ENCODE measurements around the gene GRIK2. TPM values are rescaled to one million over a fixed set of nuclear protein-coding genes. Genes with fewer than 3 reads are reported as not detected.

The GRIK2 gene
- total and polyA plus RNA-seq, 2 of the 4 experiments (the other 2 are of a cell fraction): 8.2 to 15.2 TPM

GRCh38 chr6:101711518-101711917 lies 318.0 kb downstream of the GRIK2 start:
- H2BK15ac ChIP-seq (ENCODE audit: low read depth, low read length): no peak overlapping the region
- ChIA-PET CTCF (no interaction called here), POLR2A (ENCODE audit: unreplicated experiment) (no interaction called here)
- no peak overlapping the region for H3K27ac ChIP-seq (ENCODE audit: insufficient read depth, low read length)
- no peak overlapping the region for H3K9ac ChIP-seq (ENCODE audit: low read depth, low read length)
- no peak overlapping the region for H2AK9ac ChIP-seq (replicated peaks; ENCODE audit: low read depth, low read length, poor library complexity)
- WGBS, 2 experiments (ENCODE audit: extremely low coverage in 2 of 2, insufficient read length in 1 of 2): no CpG with 5 or more reads among the region's 1 CpG
- H3K79me1 ChIP-seq (ENCODE audit: low read depth in 1 of 2, low read length in 2 of 2): no peaks in the 10 kb centered on the region; a peak in 1 of 4 replicates
- H3K4ac ChIP-seq (ENCODE audit: low read depth, low read length): no peak overlapping the region
- no peak overlapping the region for H3K23ac ChIP-seq (ENCODE audit: low read depth, low read length)
- BruUV-seq (replicated peaks): no TSS peak
- ATAC-seq (ENCODE audit: low read depth) (no peak), DNase-seq (no peak)
- no peak overlapping the region for H3K4me3 ChIP-seq (ENCODE audit: insufficient read depth, low read depth, low read length)
- H3K9me1 ChIP-seq (ENCODE audit: insufficient read depth, low read length): no peaks in the 10 kb centered on the region
- no peaks in the 10 kb centered on the region for H3K36me3 ChIP-seq (ENCODE audit: control insufficient read depth, insufficient read depth, low read length)
- no peaks in the 10 kb centered on the region for H3K27me3 ChIP-seq (ENCODE audit: control insufficient read depth, insufficient read depth, low read length)
- H4K8ac ChIP-seq (ENCODE audit: low read depth in 2 of 2, low read length in 2 of 2): no peak overlapping the region
- H3K56ac ChIP-seq (ENCODE audit: extremely low read depth, insufficient read depth, low read length): no peak overlapping the region
- no peak overlapping the region for H4K91ac ChIP-seq (ENCODE audit: insufficient read depth, low read depth, low read length)
- H2AK5ac ChIP-seq (ENCODE audit: low read depth, low read length): no peak overlapping the region
- no peak for TF ChIP-seq NFE2L2 (IDR thresholded peaks at IDR 0.05; ENCODE audit: low read depth, low read length)
- no peak for TF ChIP-seq MXI1 (IDR thresholded peaks at IDR 0.05; ENCODE audit: borderline replicate concordance, low read depth, low read length)
- no peak for TF ChIP-seq RAD21 (IDR thresholded peaks at IDR 0.05; ENCODE audit: low read length)
- TF ChIP-seq, protein P1, sequence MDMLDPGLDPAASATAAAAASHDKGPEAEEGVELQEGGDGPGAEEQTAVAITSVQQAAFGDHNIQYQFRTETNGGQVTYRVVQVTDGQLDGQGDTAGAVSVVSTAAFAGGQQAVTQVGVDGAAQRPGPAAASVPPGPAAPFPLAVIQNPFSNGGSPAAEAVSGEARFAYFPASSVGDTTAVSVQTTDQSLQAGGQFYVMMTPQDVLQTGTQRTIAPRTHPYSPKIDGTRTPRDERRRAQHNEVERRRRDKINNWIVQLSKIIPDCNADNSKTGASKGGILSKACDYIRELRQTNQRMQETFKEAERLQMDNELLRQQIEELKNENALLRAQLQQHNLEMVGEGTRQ (IDR thresholded peaks at IDR 0.05; ENCODE audit: low read depth, low read length): no peak
- no peak overlapping the region for H2BK120ac ChIP-seq (ENCODE audit: low read depth, low read length)
- no peaks in the 10 kb centered on the region for H3K4me1 ChIP-seq (ENCODE audit: control insufficient read depth, insufficient read depth, low read length)
- H3K14ac ChIP-seq (replicated peaks; ENCODE audit: low read depth, low read length): no peak overlapping the region
- peak overlapping the region; percentile 17; the same call in 1 of the 2 replicates for H3K4me2 ChIP-seq (ENCODE audit: low read depth, low read length)
- H2AFZ ChIP-seq (replicated peaks; ENCODE audit: low read length, poor library complexity): no peak overlapping the region
- no peak overlapping the region for H4K5ac ChIP-seq (ENCODE audit: low read depth, low read length)
- intact Hi-C loops (cut with micrococcal nuclease) (no loop called here), in situ Hi-C loops (cut with MboI; ENCODE audit: low sequenced_read_pairs) (no loop called here), dilution Hi-C loops (cut with HindIII; ENCODE audit: low sequenced_read_pairs, unreplicated experiment) (no loop called here)
- H3K9me3 ChIP-seq (ENCODE audit: control insufficient read depth, insufficient read depth, low read length): no peaks in the 10 kb centered on the region
- no peak overlapping the region for H2BK20ac ChIP-seq (ENCODE audit: low read depth, low read length)
- no peak overlapping the region for H2BK5ac ChIP-seq (ENCODE audit: low read depth, low read length, poor library complexity, severe bottlenecking)
- H3K18ac ChIP-seq (ENCODE audit: low read depth, low read length): no peak overlapping the region
- H4K20me1 ChIP-seq (ENCODE audit: insufficient read depth, low read length): no peaks in the 10 kb centered on the region

Measured in IMR-90 (cell line).